Endometrial microvascular endothelial cells (primary cell): ENCODE data around the gene USP49. TPM values are rescaled to one million over a fixed set of nuclear protein-coding genes. Genes with fewer than 3 reads are reported as not detected.

Experiments
- in situ Hi-C: cut with HindIII; loops from 2 replicates; pipeline ENCODE4 v1.10.0; 2017; ENCODE audit warnings: low sequenced_read_pairs, low pct_unique_long_range_greater_than_20kb; ENCODE audit errors: inconsistent ontology term
- total RNA-seq: library from RNA; depleted of rRNA; stranded (reverse); fragments of >200 nt; gene quantifications from one replicate; pipeline ENCODE4 v1.2.3, GENCODE V29; 2015; ENCODE audit errors: inconsistent ontology term

The USP49 gene
- total RNA-seq, 1 donor from 2014 or later = 2.8 TPM

GRCh38 chr6:41790045-41790444 lies 105.1 kb downstream of the USP49 start:
- in situ Hi-C loops = loop anchor here (25.0 kb wide), 1 partner anchor 247 kb away; no protein-coding TSS in a partner anchor

GRCh38 chr6:41789390-41789724 lies 105.8 kb downstream of the USP49 start:
- in situ Hi-C loops = loop anchor here (10.0 to 25.0 kb wide), 2 partner anchors 135 to 248 kb away; partner anchors contain the start of genes BYSL and MED20

GRCh38 chr6:41787219-41787917 lies 107.8 kb downstream of the USP49 start, which contains the start of gene TOMM6:
Gene TOMM6, plus strand, starts transcription at chr6:41787694. Its CDS starts 4 bp downstream, at chr6:41787698.
- in situ Hi-C loops = loop anchor here (10.0 to 25.0 kb wide), 2 partner anchors 137 to 250 kb away; partner anchors contain the start of genes BYSL and MED20

GRCh38 chr6:41786451-41787218 lies 108.5 kb downstream of the USP49 start:
- in situ Hi-C loops = loop anchor here (10.0 to 25.0 kb wide), 2 partner anchors 138 to 251 kb away; partner anchors contain the start of genes BYSL and MED20

- in situ Hi-C loops = loop anchor here (10.0 to 25.0 kb wide), 2 partner anchors 139 to 251 kb away; partner anchors contain the start of genes BYSL and MED20
Observed at GRCh38 chr6:41785689-41786450, 109.3 kb downstream of the USP49 start.

GRCh38 chr6:41785254-41785653 lies 109.9 kb downstream of the USP49 start:
- in situ Hi-C loops = loop anchor here (10.0 to 25.0 kb wide), 2 partner anchors 140 to 252 kb away; partner anchors contain the start of genes BYSL and MED20

GRCh38 chr6:41784581-41785171 lies 110.5 kb downstream of the USP49 start:
- in situ Hi-C loops = loop anchor here (10.0 to 25.0 kb wide), 2 partner anchors 140 to 253 kb away; partner anchors contain the start of genes BYSL and MED20

GRCh38 chr6:41783106-41783780 lies 111.9 kb downstream of the USP49 start:
- in situ Hi-C loops = loop anchor here (10.0 to 25.0 kb wide), 2 partner anchors 142 to 254 kb away; partner anchors contain the start of genes BYSL and MED20

GRCh38 chr6:41781366-41781730 lies 113.8 kb downstream of the USP49 start:
- in situ Hi-C loops = loop anchor here (10.0 to 25.0 kb wide), 2 partner anchors 143 to 256 kb away; partner anchors contain the start of genes BYSL and MED20

- in situ Hi-C loops = loop anchor here (10.0 to 25.0 kb wide), 2 partner anchors 144 to 257 kb away; partner anchors contain the start of genes BYSL and MED20
Observed at GRCh38 chr6:41780551-41781365, 114.4 kb downstream of the USP49 start, which contains the start of gene PRICKLE4. Gene PRICKLE4, plus strand, starts transcription at chr6:41780782. Its CDS starts 2,692 bp downstream, at chr6:41783474.

- in situ Hi-C loops = loop anchor here (10.0 to 25.0 kb wide), 2 partner anchors 145 to 257 kb away; partner anchors contain the start of genes BYSL and MED20
Observed at GRCh38 chr6:41779788-41780550, 115.2 kb downstream of the USP49 start, which contains the start of gene FRS3. Gene FRS3, minus strand, starts transcription at chr6:41779900. Its CDS starts 2,913 bp downstream, at chr6:41776987.

- in situ Hi-C loops = loop anchor here (25.0 kb wide), 1 partner anchor 258 kb away; no protein-coding TSS in a partner anchor
Observed at GRCh38 chr6:41779336-41779735, 115.8 kb downstream of the USP49 start.

- in situ Hi-C loops = loop anchor here (25.0 kb wide), 1 partner anchor 258 kb away; no protein-coding TSS in a partner anchor
Observed at GRCh38 chr6:41778895-41779294, 116.3 kb downstream of the USP49 start.

GRCh38 chr6:41777551-41778285 lies 117.5 kb downstream of the USP49 start:
- in situ Hi-C loops = loop anchor here (25.0 kb wide), 1 partner anchor 260 kb away; no protein-coding TSS in a partner anchor

- in situ Hi-C loops = loop anchor here (25.0 kb wide), 1 partner anchor 262 kb away; no protein-coding TSS in a partner anchor
Observed at GRCh38 chr6:41775293-41775882, 119.8 kb downstream of the USP49 start.
